BLaER1 treated with 17β-estradiol and CSF1 and Interleukin-3, amounts not matched to agents 10 nM and 100 nM (cell line): Measurements from ENCODE around the gene MRPS22.

Experiments used
- H3K27ac ChIP-seq, 11 experiments: shearing (Covaris generic); formaldehyde crosslinking; 2 replicates each; pipeline ENCODE4 v1.8.1; 2022
- H3K27me3 ChIP-seq, 11 experiments: shearing (Covaris generic); formaldehyde crosslinking; 2 replicates each; pipeline ENCODE4 v1.8.1; 2022
- H3K36me3 ChIP-seq, 11 experiments: shearing (Covaris generic); formaldehyde crosslinking; 2 replicates each; pipeline ENCODE4 v1.8.1; 2022
- H3K4me1 ChIP-seq, 10 experiments: shearing (Covaris generic); formaldehyde crosslinking; 2 replicates each; pipeline ENCODE4 v1.8.1; 2022
- H3K4me2 ChIP-seq, 11 experiments: shearing (Covaris generic); formaldehyde crosslinking; 2 replicates each; pipeline ENCODE4 v1.8.1; 2022
- H3K4me3 ChIP-seq, 10 experiments: shearing (Covaris generic); formaldehyde crosslinking; 2 replicates each; pipeline ENCODE4 v1.8.1; 2022
- H3K9ac ChIP-seq, 11 experiments: shearing (Covaris generic); formaldehyde crosslinking; 2 replicates each; pipeline ENCODE4 v1.8.1; 2022
- H3K9me3 ChIP-seq, 11 experiments: shearing (Covaris generic); formaldehyde crosslinking; replicated peaks in 1 of 11; 2 replicates each; pipeline ENCODE4 v1.8.1; 2022
- H4K20me1 ChIP-seq, 11 experiments: shearing (Covaris generic); formaldehyde crosslinking; 2 replicates each; pipeline ENCODE4 v1.8.1; 2022
- Cebpa-rat ChIP-seq, 11 experiments: shearing (Covaris generic); IDR thresholded peaks; 2 replicates each; pipeline ENCODE4 v1.8.1; 2022

MRPS22 gene

DNA sequence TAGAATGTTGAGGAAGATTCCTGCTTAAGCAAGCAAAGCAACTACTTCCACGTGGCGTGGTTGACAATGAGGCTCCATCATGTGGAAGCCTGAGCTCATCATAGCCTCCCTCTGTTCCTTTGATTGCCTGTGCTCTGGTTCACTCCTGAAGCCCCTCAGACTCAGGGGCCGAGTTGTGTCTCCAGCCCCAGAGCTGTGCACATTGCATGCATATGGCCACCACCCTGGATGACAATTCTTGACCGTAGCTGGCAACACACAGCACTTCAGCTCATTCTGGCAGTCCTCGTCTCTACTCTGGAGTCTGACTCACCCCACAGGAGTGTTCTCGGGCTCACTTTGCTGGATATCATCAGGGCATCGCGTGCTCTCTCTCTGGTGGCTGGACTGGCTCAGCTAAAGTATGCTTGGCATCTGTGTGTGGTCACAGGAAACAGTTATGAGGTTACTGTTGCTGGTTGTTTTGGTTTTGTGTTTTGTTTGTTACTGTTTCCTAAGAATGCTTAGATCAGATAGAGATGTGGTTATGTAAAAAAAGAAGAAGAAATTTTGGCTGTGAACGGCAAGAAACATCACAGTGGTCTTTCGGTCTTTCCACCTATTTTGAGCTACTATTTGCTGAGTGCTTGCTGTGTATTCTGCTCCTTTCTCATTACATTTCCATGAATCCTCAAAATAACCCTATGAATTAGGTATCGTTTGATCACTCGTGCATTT, 41.6 kb upstream of the MRPS22 start:
- no peak overlapping the region for H3K4me3 ChIP-seq
- peak overlapping the region in 8 of 11 experiments; percentile 3 to 56 (median 47); a peak in 15 of 22 replicates for H3K4me2 ChIP-seq
- no peak overlapping the region for H3K9ac ChIP-seq
- no peaks in the 10 kb centered on the region for H4K20me1 ChIP-seq
- H3K9me3 ChIP-seq = no peaks in the 10 kb centered on the region
- peaks cover 0 to 30% (median 21%) of the 10 kb centered on the region in 10 experiments; a peak in 16 of 20 replicates for H3K4me1 ChIP-seq
- TF ChIP-seq Cebpa-rat (IDR thresholded peaks at IDR 0.05) = no peak
- no peak overlapping the region for H3K27ac ChIP-seq
- no peaks in the 10 kb centered on the region for H3K27me3 ChIP-seq
- H3K36me3 ChIP-seq = no peaks in the 10 kb centered on the region

- H3K9me3 ChIP-seq = no peaks in the 10 kb centered on the region
- no peak overlapping the region for H3K27ac ChIP-seq
- H4K20me1 ChIP-seq = no peaks in the 10 kb centered on the region
- no peaks in the 10 kb centered on the region for H3K27me3 ChIP-seq
- TF ChIP-seq Cebpa-rat (IDR thresholded peaks at IDR 0.05) = no peak
- H3K4me1 ChIP-seq = peaks cover 0 to 30% (median 21%) of the 10 kb centered on the region in 10 experiments; a peak in 16 of 20 replicates
- H3K4me2 ChIP-seq = peak overlapping the region in 8 of 11 experiments; percentile 3 to 56 (median 47); a peak in 15 of 22 replicates
- H3K9ac ChIP-seq = no peak overlapping the region
- H3K36me3 ChIP-seq = no peaks in the 10 kb centered on the region
- no peak overlapping the region for H3K4me3 ChIP-seq
Measured at GRCh38 chr3:139302801-139303113, 41.1 kb upstream of the MRPS22 start.

DNA sequence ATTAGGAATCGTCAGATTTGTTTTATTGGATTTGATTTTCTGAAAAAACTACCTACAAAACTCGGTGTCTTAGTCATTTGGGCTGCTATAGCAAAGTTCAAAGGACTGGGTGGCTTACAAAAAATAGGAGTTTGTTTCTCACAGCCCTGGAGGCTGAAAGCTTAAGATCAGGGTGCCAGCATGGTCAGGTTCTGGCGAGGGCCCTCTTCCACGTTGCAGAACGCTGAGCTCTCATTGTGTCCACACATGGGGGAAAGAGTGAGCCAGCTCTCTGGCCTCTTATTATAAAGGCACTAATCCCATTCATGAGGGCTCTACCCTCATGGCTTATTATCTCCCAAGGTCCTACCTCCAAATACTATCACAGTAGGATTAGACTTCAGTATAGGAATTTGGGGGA, 40.6 kb upstream of the MRPS22 start:
- no peaks in the 10 kb centered on the region for H3K27me3 ChIP-seq

DNA sequence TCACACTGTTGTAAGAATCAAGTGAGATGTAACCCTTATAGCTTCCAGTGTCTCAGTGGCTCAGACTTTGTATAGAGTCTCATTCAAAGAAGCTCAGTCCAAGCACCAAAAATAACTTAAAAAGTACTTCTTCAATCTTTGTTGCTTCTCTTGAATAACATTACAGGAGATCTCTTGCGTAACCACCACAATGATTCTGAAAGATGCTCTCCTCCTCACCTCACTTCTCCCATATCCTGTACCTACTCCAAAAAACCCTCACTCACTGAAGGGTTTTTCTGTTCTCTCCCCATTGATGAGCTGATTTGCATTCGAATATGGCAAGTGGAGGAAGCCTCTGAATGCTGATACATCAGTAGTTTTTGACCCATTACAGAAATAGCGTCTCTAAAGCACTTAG, 39.4 kb upstream of the MRPS22 start:
- H3K27me3 ChIP-seq = no peaks in the 10 kb centered on the region
- H3K4me3 ChIP-seq = no peak overlapping the region
- no peaks in the 10 kb centered on the region for H3K36me3 ChIP-seq
- H3K9ac ChIP-seq = no peak overlapping the region
- no peaks in the 10 kb centered on the region for H4K20me1 ChIP-seq
- no peak overlapping the region for H3K27ac ChIP-seq
- TF ChIP-seq Cebpa-rat (IDR thresholded peaks at IDR 0.05) = peak in 5 of 11 experiments; percentile 11 to 76 (median 65); a peak in 8 of 22 replicates
- H3K4me2 ChIP-seq = peak overlapping the region in 5 of 11 experiments; percentile 1 to 47 (median 19); a peak in 6 of 22 replicates
- H3K9me3 ChIP-seq = no peaks in the 10 kb centered on the region
- H3K4me1 ChIP-seq = peaks cover 0 to 30% (median 27%) of the 10 kb centered on the region in 10 experiments; a peak in 16 of 20 replicates

More for the DNA sequence above, 40.6 kb upstream of the MRPS22 start:
- Histone ChIP-seq H3K36me3 (no peaks in the 10 kb centered on the region), H4K20me1 (no peaks in the 10 kb centered on the region), H3K4me3 (no peak overlapping the region), H3K4me1 (peaks cover 0 to 30% (median 21%) of the 10 kb centered on the region in 10 experiments; a peak in 16 of 20 replicates), H3K4me2 (peak overlapping the region in 3 of 11 experiments; percentile 47 to 53 (median 47); a peak in 5 of 22 replicates), H3K27ac (no peak overlapping the region), H3K9ac (no peak overlapping the region), H3K9me3 (no peaks in the 10 kb centered on the region)
- TF ChIP-seq Cebpa-rat (IDR thresholded peaks at IDR 0.05) = no peak

DNA sequence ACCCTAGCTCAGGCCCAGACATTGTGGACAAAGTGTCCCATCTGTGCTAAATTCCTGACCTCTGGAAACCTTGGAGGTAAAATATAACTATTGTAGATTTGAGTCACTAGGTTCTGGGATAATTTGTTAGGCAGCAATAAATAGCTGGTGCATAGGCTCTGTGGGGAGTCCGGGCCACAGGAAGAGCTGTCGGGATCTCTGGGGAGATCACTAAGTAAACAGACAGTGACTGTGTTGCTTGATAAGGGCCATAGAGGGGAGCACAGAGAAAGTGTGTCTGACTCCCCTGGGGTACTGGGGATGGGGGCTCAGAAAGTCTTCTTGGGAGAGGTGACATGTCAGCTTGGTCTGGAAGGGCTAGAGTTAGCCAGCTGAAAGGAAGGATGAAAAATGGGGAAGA, 37.7 kb upstream of the MRPS22 start:
- Histone ChIP-seq H3K27me3 (no peaks in the 10 kb centered on the region), H3K4me3 (no peak overlapping the region), H3K4me2 (peak overlapping the region in 6 of 11 experiments; percentile 6 to 41 (median 15); a peak in 10 of 22 replicates), H3K27ac (no peak overlapping the region), H3K4me1 (peaks cover 0 to 30% (median 28%) of the 10 kb centered on the region in 10 experiments; a peak in 16 of 20 replicates), H3K9me3 (no peaks in the 10 kb centered on the region), H3K9ac (no peak overlapping the region), H4K20me1 (no peaks in the 10 kb centered on the region), H3K36me3 (no peaks in the 10 kb centered on the region)
- no peak for TF ChIP-seq Cebpa-rat (IDR thresholded peaks at IDR 0.05)

DNA sequence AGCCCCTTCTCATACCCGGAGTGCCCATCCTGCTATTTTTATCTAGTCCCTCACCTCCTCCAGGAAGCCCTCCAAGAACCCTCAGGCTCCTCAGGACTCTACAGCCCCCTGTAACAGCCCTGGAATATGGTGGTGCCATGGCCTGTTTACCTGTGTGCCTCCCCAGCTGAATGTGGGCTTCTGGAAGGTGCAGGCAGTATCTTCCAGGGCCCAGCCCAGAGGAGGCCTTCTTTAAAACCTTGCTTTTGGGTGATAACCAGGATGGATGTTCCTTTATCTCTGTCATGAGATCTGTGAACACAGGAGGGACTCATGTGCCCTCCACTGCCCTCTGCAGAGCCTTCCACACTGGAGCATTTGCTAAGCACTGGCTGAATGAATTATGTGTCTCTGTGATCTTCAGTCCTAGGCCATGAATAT, 36.7 kb upstream of the MRPS22 start:
- no peak overlapping the region for H3K9ac ChIP-seq
- no peaks in the 10 kb centered on the region for H4K20me1 ChIP-seq
- no peaks in the 10 kb centered on the region for H3K36me3 ChIP-seq
- no peaks in the 10 kb centered on the region for H3K27me3 ChIP-seq
- H3K27ac ChIP-seq = no peak overlapping the region
- TF ChIP-seq Cebpa-rat (IDR thresholded peaks at IDR 0.05) = no peak
- H3K9me3 ChIP-seq = no peaks in the 10 kb centered on the region
- H3K4me2 ChIP-seq = 0 out of 22 replicates have a peak overlapping the region, but pooled peaks of 1 of the 11 experiments have one; percentile 20
- H3K4me1 ChIP-seq = peaks cover 0 to 29% (median 25%) of the 10 kb centered on the region in 10 experiments; a peak in 16 of 20 replicates
- H3K4me3 ChIP-seq = no peak overlapping the region

DNA sequence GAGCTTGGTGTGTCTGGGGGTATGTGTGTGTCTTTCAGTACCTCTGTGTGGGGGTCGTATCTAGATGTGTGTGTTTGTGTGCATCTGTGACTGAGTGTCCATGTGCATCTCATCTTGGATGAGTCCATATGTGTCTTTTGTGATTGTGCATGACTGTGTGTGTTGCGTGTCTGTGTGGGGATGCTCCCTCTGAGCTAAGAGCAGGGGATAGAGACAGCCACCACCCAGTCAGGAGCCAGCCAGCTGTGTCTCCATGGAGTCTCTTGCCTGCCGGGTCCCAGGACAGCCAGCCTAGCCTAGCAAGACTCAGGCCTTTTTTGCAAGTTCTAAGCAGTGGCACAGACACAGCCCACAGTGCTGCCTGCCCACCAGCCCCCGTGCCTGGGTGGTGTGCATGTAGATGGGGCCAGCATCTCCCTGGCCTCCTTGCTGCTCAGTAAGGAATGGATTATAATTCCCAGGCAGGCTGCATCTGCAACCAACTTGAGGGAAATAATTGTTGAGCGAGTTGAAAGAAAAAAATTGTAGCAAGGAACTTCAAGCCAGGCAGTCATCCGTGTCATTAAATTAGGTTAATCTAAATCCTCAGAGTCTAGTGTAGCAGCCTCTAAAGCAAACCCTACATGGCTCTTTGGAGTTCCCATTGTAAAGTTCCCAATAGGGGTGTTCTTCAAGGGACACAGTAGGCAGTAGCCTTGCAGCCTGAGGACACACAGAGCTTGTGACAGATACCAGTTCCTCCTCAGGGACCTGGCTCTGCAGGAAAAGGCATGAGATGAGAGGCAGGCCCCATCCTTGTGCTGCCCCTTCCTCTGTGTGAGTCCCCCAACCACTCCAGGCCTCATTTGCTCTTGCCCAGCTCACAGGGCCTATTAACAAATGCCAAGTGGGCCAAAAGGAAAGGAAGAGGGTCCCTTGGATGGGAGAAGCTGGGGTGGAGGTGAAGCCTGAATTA, 35.9 kb upstream of the MRPS22 start:
- no peak overlapping the region for H3K27ac ChIP-seq
- no peaks in the 10 kb centered on the region for H3K36me3 ChIP-seq
- H3K4me2 ChIP-seq = no peak overlapping the region
- H3K27me3 ChIP-seq = no peaks in the 10 kb centered on the region
- no peak for TF ChIP-seq Cebpa-rat (IDR thresholded peaks at IDR 0.05)
- H3K9ac ChIP-seq = no peak overlapping the region
- peaks cover 0 to 21% (median 17%) of the 10 kb centered on the region in 10 experiments; a peak in 16 of 20 replicates for H3K4me1 ChIP-seq
- no peak overlapping the region for H3K4me3 ChIP-seq
- H4K20me1 ChIP-seq = no peaks in the 10 kb centered on the region
- H3K9me3 ChIP-seq = no peaks in the 10 kb centered on the region

- Histone ChIP-seq H3K27ac (no peak overlapping the region), H3K4me3 (no peak overlapping the region)
- no peak for TF ChIP-seq Cebpa-rat (IDR thresholded peaks at IDR 0.05)
Measured at GRCh38 chr3:139308560-139308959, 35.3 kb upstream of the MRPS22 start.

GRCh38 chr3:139309061-139309591, 34.7 kb upstream of the MRPS22 start:
- Histone ChIP-seq H3K4me1 (peaks cover 0 to 16% (median 13%) of the 10 kb centered on the region in 10 experiments; a peak in 12 of 20 replicates), H3K27me3 (no peaks in the 10 kb centered on the region), H3K4me3 (no peak overlapping the region), H4K20me1 (no peaks in the 10 kb centered on the region), H3K9ac (no peak overlapping the region), H3K27ac (no peak overlapping the region), H3K9me3 (no peaks in the 10 kb centered on the region), H3K36me3 (no peaks in the 10 kb centered on the region), H3K4me2 (peak overlapping the region in 2 of 11 experiments; percentile 15 to 18; a peak in 1 of 22 replicates)
- no peak for TF ChIP-seq Cebpa-rat (IDR thresholded peaks at IDR 0.05)

More at GRCh38 chr3:139308560-139308959, 35.3 kb upstream of the MRPS22 start:
- H3K9ac ChIP-seq = no peak overlapping the region
- no peaks in the 10 kb centered on the region for H3K36me3 ChIP-seq
- H3K4me2 ChIP-seq = peak overlapping the region in 2 of 11 experiments; percentile 15 to 18; a peak in 1 of 22 replicates
- H4K20me1 ChIP-seq = no peaks in the 10 kb centered on the region
- no peaks in the 10 kb centered on the region for H3K9me3 ChIP-seq
- H3K4me1 ChIP-seq = peaks cover 0 to 19% (median 14%) of the 10 kb centered on the region in 10 experiments; a peak in 12 of 20 replicates
- H3K27me3 ChIP-seq = no peaks in the 10 kb centered on the region
